Measurements from ENCODE around the gene SCUBE1.
A peak's percentile ranks its signal among the peaks of the same experiment; 100 is the strongest.

Gene SCUBE1

DNA sequence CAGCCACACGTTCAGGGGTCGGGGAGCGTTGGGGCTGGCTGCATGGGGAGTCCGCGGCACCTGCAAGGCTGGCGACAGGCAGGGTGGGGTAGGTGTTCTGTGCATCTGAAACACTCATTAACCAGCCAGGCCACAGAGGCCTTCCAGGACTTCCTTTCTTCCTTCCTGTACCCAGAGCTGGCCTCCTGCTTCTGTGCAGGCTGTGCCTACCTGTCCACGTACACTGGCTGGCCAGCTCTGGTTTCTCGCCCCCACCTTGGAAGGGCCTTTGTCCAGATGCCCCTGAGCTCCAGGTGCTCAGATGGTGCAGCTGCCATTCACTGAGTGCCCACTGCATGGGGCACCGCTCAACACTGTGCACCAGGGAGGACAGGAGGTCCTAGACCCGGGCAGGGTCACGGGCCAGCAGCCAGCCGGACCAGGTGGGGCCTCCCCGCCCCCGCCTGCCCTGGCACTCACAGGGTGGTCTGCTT is 172.1 kb downstream of the SCUBE1 start:
- no peak for DNase-seq

- DNase-seq = no peak
Measured at GRCh38 chr22:43170131-43170480, 173.1 kb downstream of the SCUBE1 start.

- DNase-seq = no peak
Measured at GRCh38 chr22:43169310-43170130, 173.7 kb downstream of the SCUBE1 start.

- DNase-seq = no peak
Measured at GRCh38 chr22:43168471-43169309, 174.5 kb downstream of the SCUBE1 start.

DNA sequence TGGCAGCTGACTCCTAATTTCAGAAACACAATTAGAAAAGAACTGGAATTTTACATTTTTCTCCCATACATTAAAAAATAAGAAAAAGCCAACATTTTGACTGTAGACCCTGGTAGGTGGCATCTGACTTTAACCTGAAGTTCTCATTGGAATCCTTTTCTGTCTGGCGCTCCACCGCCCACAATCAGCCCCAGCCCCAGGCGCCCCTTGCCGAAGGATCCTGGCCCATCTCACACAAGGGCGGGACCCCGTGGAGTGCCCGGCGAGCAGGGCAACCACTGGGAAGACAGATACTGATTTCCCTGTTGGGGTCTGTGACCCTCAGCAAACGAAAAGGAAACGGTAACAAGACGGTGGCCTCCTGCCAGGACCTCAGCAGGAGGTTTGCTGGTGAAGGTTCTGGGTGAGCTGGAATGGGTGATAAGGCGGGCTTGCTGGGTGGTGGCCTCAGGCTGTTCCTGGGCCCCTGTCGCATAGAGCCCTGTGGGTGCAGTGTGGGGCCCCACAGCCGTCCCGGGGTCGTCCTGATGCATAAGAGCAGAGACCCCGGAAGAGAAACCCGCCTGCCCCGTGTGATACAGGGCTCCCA is 176.1 kb downstream of the SCUBE1 start:
- DNase-seq = no peak

- DNase-seq = no peak
Measured at GRCh38 chr22:43166132-43166930, 176.8 kb downstream of the SCUBE1 start.

DNA sequence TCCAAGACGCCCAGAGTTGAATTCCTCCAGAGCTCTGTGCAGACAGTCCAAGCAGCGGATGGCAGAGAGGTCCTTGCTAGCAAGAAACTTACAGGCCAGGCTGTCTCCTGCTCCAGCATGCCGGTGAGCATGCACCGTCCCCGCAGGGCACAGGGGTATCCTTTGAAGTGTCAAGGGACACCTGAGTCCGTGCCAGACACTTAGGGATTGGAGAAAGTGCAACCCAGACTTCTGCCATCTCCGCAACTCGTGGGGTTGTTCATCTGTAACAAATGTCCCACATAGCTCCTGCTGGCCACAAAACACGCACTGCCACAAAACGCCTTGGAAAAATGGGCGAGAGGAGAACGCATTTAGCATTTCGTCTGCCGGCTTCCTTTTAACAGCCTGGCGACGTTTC is 178.5 kb downstream of the SCUBE1 start:
- DNase-seq = no peak

- no peak for DNase-seq
Measured at GRCh38 chr22:43163241-43163795, 179.9 kb downstream of the SCUBE1 start.

- DNase-seq = no peak
Measured at GRCh38 chr22:43162412-43163150, 180.6 kb downstream of the SCUBE1 start.

- no peak for DNase-seq
Measured at GRCh38 chr22:43160497-43161126, 182.6 kb downstream of the SCUBE1 start.

- DNase-seq = no peak
Measured at GRCh38 chr22:43159484-43160178, 183.5 kb downstream of the SCUBE1 start.

DNA sequence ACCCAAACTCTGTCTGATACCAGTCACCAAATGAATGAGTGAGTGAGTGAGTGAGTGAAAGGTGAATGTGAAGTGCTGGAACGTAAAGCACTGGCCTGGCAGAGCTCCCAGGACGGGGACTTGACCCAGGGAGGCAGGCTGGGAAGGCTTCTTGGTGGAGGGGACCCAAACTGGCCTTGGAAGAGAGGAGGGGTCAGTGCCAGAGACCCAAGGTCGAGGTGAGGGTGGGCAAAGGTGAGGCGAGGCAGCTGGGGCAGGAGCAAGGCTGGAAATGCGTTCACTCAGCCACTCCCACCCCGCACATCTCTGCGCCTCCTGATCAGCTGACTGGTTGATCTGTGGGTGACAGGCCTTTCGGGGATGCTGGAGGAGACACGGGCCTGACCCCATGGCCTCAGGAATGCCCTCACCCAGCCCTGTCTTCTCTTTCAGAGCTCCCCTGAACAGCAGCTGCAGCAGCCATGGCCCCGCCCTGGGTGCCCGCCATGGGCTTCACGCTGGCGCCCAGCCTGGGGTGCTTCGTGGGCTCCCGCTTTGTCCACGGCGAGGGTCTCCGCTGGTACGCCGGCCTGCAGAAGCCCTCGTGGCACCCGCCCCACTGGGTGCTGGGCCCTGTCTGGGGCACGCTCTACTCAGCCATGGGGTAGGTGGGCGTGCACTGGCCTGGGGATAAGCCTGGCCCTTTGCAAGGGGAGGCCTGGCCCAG is 184.2 kb downstream of the SCUBE1 start:
- DNase-seq = no peak

GRCh38 chr22:43157874-43158546 is 185.2 kb downstream of the SCUBE1 start:
- DNase-seq = no peak

- no peak for DNase-seq
Measured at GRCh38 chr22:43156413-43156812, 186.8 kb downstream of the SCUBE1 start.

DNA sequence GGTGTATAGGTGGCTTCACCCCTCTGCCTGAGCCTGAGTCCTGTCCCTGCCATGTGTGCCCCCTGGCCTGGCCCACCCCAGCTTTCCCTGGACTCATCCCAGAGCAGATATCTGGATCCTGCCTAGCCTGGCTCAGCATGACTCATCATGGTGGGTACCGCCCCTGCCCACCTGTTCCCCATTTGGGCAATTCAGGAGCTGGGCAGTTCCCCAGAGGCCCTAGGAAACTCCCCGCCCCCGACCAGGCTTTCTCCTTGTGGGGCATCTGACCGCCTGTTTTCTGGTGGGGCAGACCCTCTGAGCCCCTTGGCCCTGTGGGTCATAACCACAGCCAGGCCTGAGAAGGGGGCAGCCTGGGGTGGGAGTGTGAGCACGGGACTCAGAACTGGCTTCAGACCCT is 187.4 kb downstream of the SCUBE1 start:
- no peak for DNase-seq

DNA sequence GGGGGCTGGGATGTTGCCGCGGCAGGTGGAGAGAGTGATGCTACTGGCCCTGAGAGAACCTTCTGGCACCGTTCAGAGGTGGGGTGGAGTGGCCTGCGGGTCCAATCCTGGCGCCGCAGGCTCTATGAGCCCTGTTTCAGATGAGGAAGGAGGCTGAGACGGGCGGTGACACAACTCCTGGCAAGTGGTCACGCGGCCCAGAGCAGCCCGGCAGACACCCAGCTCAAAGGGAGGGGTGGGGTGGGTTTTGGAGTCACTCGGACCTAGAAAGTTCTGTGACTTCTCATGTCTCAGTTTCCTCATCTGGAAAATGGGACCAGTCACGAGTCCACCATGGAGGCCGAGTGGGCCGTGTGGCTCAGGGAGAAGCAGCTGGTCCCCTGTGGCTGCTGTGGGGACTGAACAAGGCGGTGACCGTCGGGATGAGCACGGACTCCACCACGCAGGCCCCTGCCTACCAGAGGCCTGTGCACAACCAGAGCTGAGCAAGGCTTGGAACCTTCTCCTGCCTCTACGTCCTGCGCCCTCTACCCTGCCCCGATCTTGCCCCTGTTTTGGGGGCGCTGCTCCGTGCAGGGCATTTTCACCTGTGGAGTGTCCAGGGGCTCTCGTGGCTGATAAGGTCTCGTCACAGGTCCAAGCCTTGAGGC is 188.2 kb downstream of the SCUBE1 start:
- no peak for DNase-seq

DNA sequence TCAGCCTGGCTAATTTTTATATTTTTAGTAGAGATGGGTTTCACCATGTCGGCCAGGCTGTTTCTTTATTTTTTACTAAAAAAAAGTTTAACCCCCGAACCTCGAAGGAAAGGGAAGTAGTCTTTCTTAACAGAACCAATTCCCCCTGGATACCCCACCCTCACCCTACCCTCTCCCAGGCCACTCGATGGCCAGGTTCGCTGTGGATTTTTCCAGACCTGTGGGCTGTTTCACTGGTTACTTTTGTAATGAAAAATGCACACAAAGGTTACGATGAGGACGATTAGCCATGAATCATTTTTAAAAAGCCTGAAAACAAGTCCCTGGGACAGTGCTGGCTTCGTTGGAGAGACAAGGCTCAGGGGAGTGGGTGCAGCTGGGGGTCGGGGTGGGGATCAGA is 189.3 kb downstream of the SCUBE1 start:
- no peak for DNase-seq

DNA sequence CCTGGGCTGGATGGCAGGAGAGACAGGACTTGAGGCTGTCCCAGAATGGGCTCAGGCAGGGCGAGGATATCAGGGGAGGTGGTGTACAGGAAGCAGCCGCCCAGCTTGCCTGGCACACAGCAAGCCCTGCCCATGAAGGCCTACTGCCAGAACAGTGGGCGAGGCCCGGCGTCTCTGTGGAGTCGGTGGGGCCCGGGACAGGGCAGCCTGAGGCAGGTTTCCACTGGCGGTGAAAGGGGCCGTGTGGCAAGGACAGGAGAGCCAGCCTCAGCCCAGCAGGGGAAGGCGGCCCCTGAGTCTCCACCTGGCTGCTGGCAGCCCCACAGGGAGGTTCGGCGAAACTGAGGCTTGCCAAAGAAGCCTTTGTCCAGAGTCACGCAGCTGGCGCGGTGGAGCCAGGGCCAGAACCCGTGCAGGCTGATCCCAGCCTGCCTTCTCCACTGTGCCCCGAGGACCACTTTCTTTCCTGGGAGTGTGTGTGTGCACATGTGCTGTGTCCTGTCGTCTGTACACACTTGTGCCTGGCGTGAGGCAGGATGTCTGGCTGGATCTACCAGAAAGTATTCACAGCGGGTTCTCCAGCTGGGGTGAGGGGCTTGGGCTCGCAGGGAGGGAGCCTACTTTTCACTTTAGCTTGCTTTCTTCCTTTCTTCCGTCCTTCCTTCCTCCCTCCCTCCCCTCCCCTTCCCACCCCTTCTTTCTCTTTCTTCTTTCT is 190.7 kb downstream of the SCUBE1 start:
- peak in 1 of 2 donors; percentile 69 for DNase-seq

Measured in hippocampal formation (tissue), 2 donors.